Colonic mucosa (tissue), 4 donors: ENCODE measurements around the gene ANKRD23. TPM values are rescaled to one million over a fixed set of nuclear protein-coding genes. Genes with fewer than 3 reads are reported as not detected.

Source experiments
- DNase-seq: peaks from one replicate; pipeline ENCODE4 v3.0.0-alpha.2; 2020
- H3K27ac ChIP-seq: fragments of 200-600 bp; one replicate; pipeline ENCODE4 v1.8.0; 2021
- H3K27me3 ChIP-seq: fragments of 200-600 bp; one replicate; pipeline ENCODE4 v1.8.0; 2021
- H3K36me3 ChIP-seq: fragments of 200-600 bp; one replicate; pipeline ENCODE4 v1.8.0; 2021
- H3K4me1 ChIP-seq: fragments of 200-600 bp; one replicate; pipeline ENCODE4 v1.8.0; 2021; ENCODE audit warnings: mild to moderate bottlenecking
- H3K4me3 ChIP-seq: fragments of 200-600 bp; one replicate; pipeline ENCODE4 v1.8.0; 2021
- H3K9ac ChIP-seq, 2 donors: one replicate each; pipeline ENCODE4 v1.7.0; 2013; ENCODE audit warnings: control low read depth in 2 of 2, low read depth in 2 of 2, low read length in 2 of 2
- H3K9me3 ChIP-seq: fragments of 200-600 bp; one replicate; pipeline ENCODE4 v1.8.0; 2021
- intact Hi-C: fragments of 100-400 bp; cut with DNase I; formaldehyde crosslinking; loops from one replicate; pipeline ENCODE4 v1.14.1; 2022
- total RNA-seq, 2 donors: library from RNA; stranded (reverse); fragmentation: NEBNext Ultra II Directional in 1 of 2; extraction: Animal tissue kit (Norgen Biotek cat#: 25700) in 1 of 2; gene quantifications; one replicate each; pipeline ENCODE4 v1.2.1, GENCODE V29; 2021
- TF ChIP-seq, protein P1 (sequence below): fragments of 200-600 bp; IDR thresholded peaks from one replicate; pipeline ENCODE4 v1.8.0; 2022; ENCODE audit warnings: antibody characterized with exemption, mild to moderate bottlenecking
- donor health status: healthy.
- donor health status: DM: no; HTN: no; CAD: no.
- donor health status: DM: no; HTN: no; CAD: no.

ANKRD23 gene
- total RNA-seq, 2 donors from 2014 or later: 1.4 to 4.1 TPM

DNA sequence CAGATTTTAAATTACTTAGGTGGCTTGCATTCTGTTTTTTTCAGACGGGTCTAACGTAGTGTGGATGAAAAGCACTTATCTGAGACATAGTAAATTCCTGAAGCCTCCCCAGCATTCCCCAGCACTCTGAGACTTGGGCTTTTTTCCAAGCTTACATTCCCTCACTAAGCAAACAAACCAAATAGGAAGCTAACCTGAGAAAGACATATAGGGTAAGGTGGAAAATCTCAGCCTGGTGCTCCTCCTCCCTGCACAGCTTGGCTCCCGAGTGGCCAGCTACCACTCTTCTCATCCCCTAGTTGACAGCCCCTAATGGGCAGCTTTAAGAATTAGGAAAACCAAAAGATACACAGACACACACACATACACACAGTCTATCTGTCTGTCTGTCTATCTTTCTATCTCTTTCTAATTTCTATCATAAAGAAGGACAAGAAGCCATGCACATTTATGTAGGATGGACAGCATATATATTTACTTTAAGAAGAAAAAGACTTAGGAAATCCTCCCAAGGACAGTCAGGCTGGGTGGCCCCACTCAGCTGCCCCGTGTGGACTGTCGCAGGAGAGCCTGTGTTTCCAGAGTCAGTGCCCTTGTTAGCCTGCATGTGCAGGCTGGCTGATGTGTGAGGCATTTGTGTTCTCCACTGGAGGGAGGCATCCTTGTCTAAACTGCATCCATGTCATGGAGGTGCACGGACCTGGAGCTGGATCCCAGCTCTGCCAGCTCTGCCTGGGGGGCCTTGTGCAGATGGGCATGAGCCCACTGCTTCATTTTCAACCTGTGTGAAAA lies 19.5 kb downstream of the ANKRD23 start:
- TF ChIP-seq, protein P1, sequence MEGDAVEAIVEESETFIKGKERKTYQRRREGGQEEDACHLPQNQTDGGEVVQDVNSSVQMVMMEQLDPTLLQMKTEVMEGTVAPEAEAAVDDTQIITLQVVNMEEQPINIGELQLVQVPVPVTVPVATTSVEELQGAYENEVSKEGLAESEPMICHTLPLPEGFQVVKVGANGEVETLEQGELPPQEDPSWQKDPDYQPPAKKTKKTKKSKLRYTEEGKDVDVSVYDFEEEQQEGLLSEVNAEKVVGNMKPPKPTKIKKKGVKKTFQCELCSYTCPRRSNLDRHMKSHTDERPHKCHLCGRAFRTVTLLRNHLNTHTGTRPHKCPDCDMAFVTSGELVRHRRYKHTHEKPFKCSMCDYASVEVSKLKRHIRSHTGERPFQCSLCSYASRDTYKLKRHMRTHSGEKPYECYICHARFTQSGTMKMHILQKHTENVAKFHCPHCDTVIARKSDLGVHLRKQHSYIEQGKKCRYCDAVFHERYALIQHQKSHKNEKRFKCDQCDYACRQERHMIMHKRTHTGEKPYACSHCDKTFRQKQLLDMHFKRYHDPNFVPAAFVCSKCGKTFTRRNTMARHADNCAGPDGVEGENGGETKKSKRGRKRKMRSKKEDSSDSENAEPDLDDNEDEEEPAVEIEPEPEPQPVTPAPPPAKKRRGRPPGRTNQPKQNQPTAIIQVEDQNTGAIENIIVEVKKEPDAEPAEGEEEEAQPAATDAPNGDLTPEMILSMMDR: no peak
- no peak overlapping the region for H3K9ac ChIP-seq
- peaks cover 14% of the 10 kb centered on the region for H3K4me1 ChIP-seq
- H3K36me3 ChIP-seq: peaks cover 4% of the 10 kb centered on the region
- H3K4me3 ChIP-seq: no peak overlapping the region
- H3K27ac ChIP-seq: no peak overlapping the region
- no peaks in the 10 kb centered on the region for H3K27me3 ChIP-seq
- H3K9me3 ChIP-seq: no peaks in the 10 kb centered on the region
- no peak for DNase-seq
- intact Hi-C loops: loop anchor here (5.0 kb wide), 1 partner anchor 33 kb away; the partner anchor contains the start of gene ANKRD39

DNA sequence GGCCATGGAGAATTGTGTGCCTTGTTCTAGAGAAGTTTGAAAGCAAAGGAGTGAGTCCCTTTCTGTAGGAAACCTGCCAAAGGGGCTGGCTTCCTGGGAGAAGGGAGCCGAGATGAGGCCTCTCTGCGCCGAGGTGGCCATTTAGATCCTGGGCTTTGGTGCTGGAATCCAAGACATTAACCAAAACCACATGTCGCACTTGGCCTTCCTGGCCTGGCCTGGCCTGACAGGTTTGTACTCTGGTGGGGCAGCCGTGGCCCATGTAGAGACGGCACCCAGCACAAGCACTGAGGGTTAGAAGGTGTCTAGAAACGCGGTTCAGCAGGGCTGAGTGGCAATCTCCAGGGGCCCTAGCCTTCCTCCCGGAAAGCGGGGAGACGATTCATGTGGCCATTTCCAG lies 20.6 kb downstream of the ANKRD23 start:
- Histone ChIP-seq H3K4me3 (no peak overlapping the region), H3K27ac (no peak overlapping the region), H3K27me3 (no peaks in the 10 kb centered on the region), H3K9ac (no peak overlapping the region), H3K36me3 (no peaks in the 10 kb centered on the region), H3K9me3 (no peaks in the 10 kb centered on the region), H3K4me1 (peaks cover 22% of the 10 kb centered on the region)
- intact Hi-C loops: loop anchor here (5.0 kb wide), 1 partner anchor 34 kb away; the partner anchor contains the start of gene ANKRD39
- no peak for DNase-seq
- TF ChIP-seq, protein P1: no peak

DNA sequence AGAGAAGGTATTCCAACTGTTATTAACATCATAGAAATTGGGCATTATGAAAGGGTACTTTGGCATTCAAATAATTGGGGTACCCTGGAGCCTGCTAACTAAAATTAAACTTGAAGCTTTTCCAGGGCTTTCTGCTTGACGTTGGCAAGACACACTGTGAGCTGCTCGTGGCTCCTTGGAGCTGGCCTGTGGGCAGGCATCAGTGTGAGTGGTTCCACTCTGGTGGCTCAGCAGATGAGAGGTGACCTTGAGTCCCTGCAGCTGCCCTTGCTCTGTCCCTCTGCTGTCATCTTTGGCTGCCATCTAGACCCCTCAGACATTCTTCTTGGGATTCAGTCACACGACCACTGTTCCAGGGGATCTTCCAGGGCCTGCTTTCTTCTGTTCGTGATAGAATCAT lies 21.0 kb downstream of the ANKRD23 start:
- H3K4me3 ChIP-seq: no peak overlapping the region
- intact Hi-C loops: loop anchor here (5.0 kb wide), 1 partner anchor 35 kb away; the partner anchor contains the start of gene ANKRD39
- DNase-seq: no peak
- peaks cover 26% of the 10 kb centered on the region for H3K4me1 ChIP-seq
- H3K9me3 ChIP-seq: no peaks in the 10 kb centered on the region
- H3K27me3 ChIP-seq: no peaks in the 10 kb centered on the region
- H3K27ac ChIP-seq: no peak overlapping the region
- TF ChIP-seq, protein P1: no peak
- no peak overlapping the region for H3K9ac ChIP-seq
- no peaks in the 10 kb centered on the region for H3K36me3 ChIP-seq

DNA sequence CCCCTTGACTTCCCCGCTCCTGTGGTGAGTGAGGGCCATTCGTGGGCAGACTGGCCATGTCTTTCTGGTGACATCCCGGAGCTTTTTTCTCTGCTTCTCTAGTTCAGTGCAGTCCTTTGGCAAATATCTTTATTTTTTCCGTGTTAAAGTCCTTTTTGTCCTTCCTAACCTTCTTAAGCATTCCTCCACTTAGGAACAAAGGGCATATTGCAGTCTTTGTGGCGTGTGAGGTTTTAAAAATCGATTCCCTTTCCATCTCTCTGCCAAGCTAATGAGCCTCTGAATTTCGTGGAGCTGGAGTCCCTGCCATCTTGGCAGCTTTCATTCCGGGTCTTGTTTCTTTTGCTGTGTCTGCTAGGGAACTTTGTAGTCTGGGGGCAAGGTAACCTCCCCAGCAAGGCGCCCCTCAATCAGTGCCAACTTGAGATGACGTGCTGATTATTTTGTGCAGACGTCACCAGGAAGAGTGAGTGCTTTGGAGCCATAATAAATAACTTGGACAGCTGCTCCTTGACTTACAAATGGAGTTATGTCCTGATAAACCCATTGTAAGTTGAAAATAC lies 22.6 kb downstream of the ANKRD23 start:
- Histone ChIP-seq H3K27me3 (no peaks in the 10 kb centered on the region), H3K9ac (no peak overlapping the region), H3K27ac (no peak overlapping the region), H3K4me1 (peaks cover 28% of the 10 kb centered on the region), H3K9me3 (no peaks in the 10 kb centered on the region), H3K36me3 (no peaks in the 10 kb centered on the region), H3K4me3 (no peak overlapping the region)
- no peak for DNase-seq
- TF ChIP-seq, protein P1: no peak
- intact Hi-C loops: loop anchor here (5.0 kb wide), 1 partner anchor 36 kb away; the partner anchor contains the start of gene ANKRD39

DNA sequence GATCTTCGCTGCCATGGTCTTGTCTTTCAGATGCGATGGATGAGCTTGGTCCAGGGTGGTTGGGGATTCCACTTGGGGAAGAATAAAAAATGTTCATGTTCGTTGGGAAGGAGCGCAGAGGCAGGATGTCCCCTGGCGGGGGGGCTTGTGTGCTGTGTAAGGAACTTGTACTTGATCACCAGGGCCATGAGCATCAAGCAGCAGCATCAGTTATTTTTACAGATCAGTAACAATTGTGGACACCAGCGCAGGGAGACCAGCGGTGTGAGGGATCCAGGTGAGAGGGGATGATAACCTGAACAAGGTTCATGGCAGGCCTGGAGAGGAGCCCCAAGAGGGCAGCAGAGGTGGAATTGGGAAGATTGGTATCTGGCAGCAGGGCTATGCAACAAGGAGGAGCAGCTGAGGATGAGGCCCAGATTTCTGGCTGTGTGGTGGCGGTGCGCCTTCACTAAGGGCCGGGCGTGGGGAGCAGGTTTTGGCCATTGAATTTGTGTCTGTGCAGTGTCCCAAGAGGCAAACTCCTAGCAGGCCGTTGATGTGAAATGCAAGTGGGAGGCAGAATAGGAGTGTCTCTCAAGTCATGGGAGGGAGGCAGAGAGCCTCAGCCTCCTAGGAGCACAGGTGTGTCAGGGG lies 23.8 kb downstream of the ANKRD23 start:
- no peaks in the 10 kb centered on the region for H3K9me3 ChIP-seq
- H3K36me3 ChIP-seq: no peaks in the 10 kb centered on the region
- intact Hi-C loops: loop anchor here (5.0 kb wide), 1 partner anchor 37 kb away; the partner anchor contains the start of gene ANKRD39
- TF ChIP-seq, protein P1: no peak
- H3K4me1 ChIP-seq: peaks cover 28% of the 10 kb centered on the region
- no peaks in the 10 kb centered on the region for H3K27me3 ChIP-seq
- H3K27ac ChIP-seq: no peak overlapping the region
- no peak for DNase-seq
- H3K4me3 ChIP-seq: no peak overlapping the region
- H3K9ac ChIP-seq: peak overlapping the region in 1 of 2 donors; percentile 70
